GM23338 (cell line): ENCODE measurements around the gene SMYD3. TPM values are rescaled to one million over a fixed set of nuclear protein-coding genes. Genes with fewer than 3 reads are reported as not detected.

Experiments
- ATAC-seq: fragments of 200-7000 bp; cut with Tn5 transposase; 3 replicates; pipeline ENCODE4 v1.9.1; 2020
- DNase-seq: peaks from one replicate; pipeline ENCODE4 v3.0.0-alpha.2; 2015; ENCODE audit warnings: low spot score
- H2AFZ ChIP-seq: fragments of 200-600 bp; sonication (generic); 2 replicates; pipeline ENCODE4 v1.8.0; 2016; ENCODE audit warnings: antibody characterized with exemption, mild to moderate bottlenecking, moderate library complexity
- H3F3A ChIP-seq: fragments of 200-600 bp; sonication (generic); replicated peaks from 2 replicates; pipeline ENCODE4 v1.8.0; 2017; ENCODE audit warnings: antibody characterized with exemption, mixed run types, low read depth
- H3K27ac ChIP-seq: fragments of 200-600 bp; sonication (generic); 2 replicates; pipeline ENCODE4 v1.6.1; 2016; ENCODE audit warnings: low read depth
- H3K27me3 ChIP-seq: fragments of 200-600 bp; sonication (generic); 2 replicates; pipeline ENCODE4 v1.8.0; 2016; ENCODE audit warnings: mild to moderate bottlenecking, mixed run types, moderate library complexity; ENCODE audit not compliant: insufficient read depth
- H3K36me3 ChIP-seq: fragments of 200-600 bp; sonication (generic); 2 replicates; pipeline ENCODE4 v1.8.0; 2016; ENCODE audit warnings: mild to moderate bottlenecking; ENCODE audit not compliant: insufficient read depth
- H3K4me1 ChIP-seq: fragments of 200-600 bp; sonication (generic); 2 replicates; pipeline ENCODE4 v1.8.0; 2016; ENCODE audit warnings: mild to moderate bottlenecking, moderate library complexity; ENCODE audit not compliant: insufficient read depth
- H3K4me2 ChIP-seq: fragments of 200-600 bp; sonication (generic); 2 replicates; pipeline ENCODE4 v1.7.1; 2017; ENCODE audit warnings: mixed run types
- H3K4me3 ChIP-seq: fragments of 200-600 bp; sonication (generic); 2 replicates; pipeline ENCODE4 v1.6.1; 2016; ENCODE audit warnings: mixed run types
- H3K79me2 ChIP-seq: fragments of 200-600 bp; sonication (generic); replicated peaks from 2 replicates; pipeline ENCODE4 v1.8.0; 2017; ENCODE audit warnings: mild to moderate bottlenecking; ENCODE audit not compliant: insufficient read depth
- H3K9me2 ChIP-seq: fragments of 200-600 bp; sonication (generic); 2 replicates; pipeline ENCODE4 v1.8.0; 2017; ENCODE audit not compliant: insufficient read depth
- H4K20me1 ChIP-seq: fragments of 200-600 bp; sonication (generic); replicated peaks from 2 replicates; pipeline ENCODE4 v1.8.0; 2017; ENCODE audit warnings: mild to moderate bottlenecking; ENCODE audit not compliant: insufficient read depth
- H3K27ac Mint-ChIP-seq: 2 replicates; pipeline ENCODE4 v1.8.0; 2020; ENCODE audit warnings: inconsistent platforms, mild to moderate bottlenecking, moderate library complexity, mixed read lengths
- H3K27me3 Mint-ChIP-seq: 3 replicates; pipeline ENCODE4 v1.8.0; 2022; ENCODE audit warnings: low read depth, mild to moderate bottlenecking, moderate library complexity, mixed read lengths, inconsistent platforms; ENCODE audit not compliant: insufficient read depth, poor library complexity
- H3K36me3 Mint-ChIP-seq: 3 replicates; pipeline ENCODE4 v1.8.0; 2021; ENCODE audit warnings: low read depth, mild to moderate bottlenecking, inconsistent platforms, moderate library complexity, mixed read lengths
- H3K4me1 Mint-ChIP-seq: 3 replicates; pipeline ENCODE4 v1.8.0; 2020; ENCODE audit warnings: mild to moderate bottlenecking, inconsistent platforms, mixed read lengths
- H3K4me3 Mint-ChIP-seq: 3 replicates; pipeline ENCODE4 v1.8.0; 2021; ENCODE audit warnings: moderate library complexity, mild to moderate bottlenecking, inconsistent platforms, mixed read lengths
- H3K9me3 Mint-ChIP-seq: 3 replicates; pipeline ENCODE4 v1.8.0; 2020; ENCODE audit warnings: moderate library complexity, mild to moderate bottlenecking, inconsistent platforms, mixed read lengths
- CREB1 ChIP-seq: fragments of 250-450 bp; sonication (Bioruptor Pico); IDR thresholded peaks from 2 replicates; pipeline ENCODE4 v1.5.0; 2020; ENCODE audit warnings: low read depth, mild to moderate bottlenecking, moderate library complexity
- EZH2 ChIP-seq: fragments of 200-600 bp; sonication (generic); IDR thresholded peaks from one replicate; pipeline ENCODE4 v1.8.0; 2017; ENCODE audit warnings: antibody characterized with exemption, mild to moderate bottlenecking, low read depth; ENCODE audit not compliant: unreplicated experiment
- EZH2phosphoT487 ChIP-seq: fragments of 200-600 bp; sonication (generic); IDR thresholded peaks from one replicate; pipeline ENCODE4 v1.8.1; 2018; ENCODE audit warnings: antibody characterized with exemption; ENCODE audit not compliant: unreplicated experiment
- JUNB ChIP-seq: IDR thresholded peaks from one replicate; pipeline ENCODE4 v1.6.1; 2016; ENCODE audit warnings: antibody characterized with exemption; ENCODE audit not compliant: unreplicated experiment
- NANOG ChIP-seq: IDR thresholded peaks from 2 replicates; pipeline ENCODE4 v1.6.1; 2016; ENCODE audit warnings: antibody characterized with exemption, borderline replicate concordance
- POLR2AphosphoS5 ChIP-seq: IDR thresholded peaks from 2 replicates; pipeline ENCODE4 v1.6.1; 2016; ENCODE audit warnings: antibody characterized with exemption, low read depth
- STAT1 ChIP-seq: IDR thresholded peaks from one replicate; pipeline ENCODE4 v1.6.1; 2016; ENCODE audit warnings: antibody characterized with exemption; ENCODE audit not compliant: unreplicated experiment
- ZNF114 ChIP-seq: fragments of 250-450 bp; sonication (Bioruptor Pico); IDR thresholded peaks from 2 replicates; pipeline ENCODE4 v1.5.0; 2020; ENCODE audit warnings: mild to moderate bottlenecking, moderate library complexity
- ZNF331 ChIP-seq: fragments of 250-450 bp; sonication (Bioruptor Pico); IDR thresholded peaks from 2 replicates; pipeline ENCODE4 v1.5.0; 2020; ENCODE audit warnings: low read depth, mild to moderate bottlenecking, moderate library complexity
- polyA plus RNA-seq: library from polyadenylated mRNA; unstranded; fragments of >200 nt; fragmentation: Nextera tagmentation; extraction: Ambion mirVana; gene quantifications from 2 replicates; pipeline ENCODE4 v1.2.1, GENCODE V29; 2016
- total RNA-seq: library from RNA; depleted of rRNA; stranded (reverse); fragments of >200 nt; shearing (Covaris generic); gene quantifications from 2 replicates; pipeline ENCODE4 v1.2.3, GENCODE V29; 2014
- TF ChIP-seq, protein P1 (sequence below), 2 experiments: fragments of 200-600 bp in 1 of 2; sonication (generic) in 1 of 2; conservative IDR thresholded peaks; 2 replicates each; pipeline versions ENCODE4 v1.5.1 to v1.6.1; 2016 to 2017; ENCODE audit warnings: antibody characterized with exemption in 2 of 2, low read depth in 2 of 2, mild to moderate bottlenecking in 2 of 2, moderate library complexity in 1 of 2
- TF ChIP-seq, protein P2 (sequence below): IDR thresholded peaks from 2 replicates; pipeline ENCODE4 v1.6.1; 2016; ENCODE audit warnings: antibody characterized with exemption
- TF ChIP-seq, protein P3 (sequence below): IDR thresholded peaks from one replicate; pipeline ENCODE4 v1.6.1; 2018; ENCODE audit warnings: antibody characterized with exemption; ENCODE audit not compliant: unreplicated experiment
- TF ChIP-seq, protein P4 (sequence below): fragments of 250-450 bp; sonication (Bioruptor Pico); IDR thresholded peaks from 2 replicates; pipeline ENCODE4 v1.5.0; 2020; ENCODE audit warnings: mild to moderate bottlenecking, moderate library complexity

The SMYD3 gene
- total and polyA plus RNA-seq, 2 experiments from 2014 or later = 31.8 to 34.4 TPM

DNA sequence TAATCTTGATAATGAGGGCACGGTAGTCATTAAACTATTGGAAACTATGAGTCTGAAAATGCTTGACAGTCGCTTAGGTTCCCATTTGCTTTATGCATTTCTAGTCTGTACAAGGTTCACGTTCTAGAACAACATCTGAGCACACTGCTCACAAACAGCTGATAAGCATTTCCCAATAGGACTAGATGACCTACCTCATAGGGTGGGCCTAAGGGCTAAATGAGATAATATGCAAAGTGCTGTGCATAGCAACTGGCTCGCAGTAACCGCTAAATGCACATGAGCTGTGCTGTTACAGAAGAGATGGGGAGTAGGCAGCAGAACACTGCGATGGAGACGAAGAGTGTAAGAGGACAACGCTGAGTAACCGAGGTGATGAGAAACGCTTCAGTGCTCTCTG is 628.0 kb downstream of the SMYD3 start:
- Histone ChIP-seq H3K4me3 (no peak overlapping the region), H3K4me1 (no peaks in the 10 kb centered on the region), H3K4me2 (no peak overlapping the region), H4K20me1 (no peaks in the 10 kb centered on the region), H3K9me2 (no peaks in the 10 kb centered on the region; the same call in 1 of the 2 replicates), H3K27me3 (no peaks in the 10 kb centered on the region), H3K36me3 (0 out of 2 replicates have a peak, but pooled peaks cover 1% of the 10 kb centered on the region), H3K27ac (no peak overlapping the region), H3K79me2 (no peaks in the 10 kb centered on the region), H3F3A (no peaks in the 10 kb centered on the region), H2AFZ (no peak overlapping the region)
- Mint-ChIP-seq H3K9me3 (no peaks in the 10 kb centered on the region; the same call in 2 of the 3 replicates), H3K4me3 (no peak overlapping the region), H3K27ac (no peak overlapping the region), H3K27me3 (no peaks in the 10 kb centered on the region), H3K36me3 (0 out of 3 replicates have a peak, but pooled peaks cover 1% of the 10 kb centered on the region), H3K4me1 (no peaks in the 10 kb centered on the region)
- TF ChIP-seq EZH2phosphoT487 (no peak), ZNF331 (CRISPR knock-in tag) (no peak), NANOG (no peak), JUNB (no peak), ZNF114 (CRISPR knock-in tag) (no peak), STAT1 (no peak), POLR2AphosphoS5 (no peak), CREB1 (CRISPR knock-in tag) (no peak), EZH2 (no peak)
- TF ChIP-seq, protein P1, sequence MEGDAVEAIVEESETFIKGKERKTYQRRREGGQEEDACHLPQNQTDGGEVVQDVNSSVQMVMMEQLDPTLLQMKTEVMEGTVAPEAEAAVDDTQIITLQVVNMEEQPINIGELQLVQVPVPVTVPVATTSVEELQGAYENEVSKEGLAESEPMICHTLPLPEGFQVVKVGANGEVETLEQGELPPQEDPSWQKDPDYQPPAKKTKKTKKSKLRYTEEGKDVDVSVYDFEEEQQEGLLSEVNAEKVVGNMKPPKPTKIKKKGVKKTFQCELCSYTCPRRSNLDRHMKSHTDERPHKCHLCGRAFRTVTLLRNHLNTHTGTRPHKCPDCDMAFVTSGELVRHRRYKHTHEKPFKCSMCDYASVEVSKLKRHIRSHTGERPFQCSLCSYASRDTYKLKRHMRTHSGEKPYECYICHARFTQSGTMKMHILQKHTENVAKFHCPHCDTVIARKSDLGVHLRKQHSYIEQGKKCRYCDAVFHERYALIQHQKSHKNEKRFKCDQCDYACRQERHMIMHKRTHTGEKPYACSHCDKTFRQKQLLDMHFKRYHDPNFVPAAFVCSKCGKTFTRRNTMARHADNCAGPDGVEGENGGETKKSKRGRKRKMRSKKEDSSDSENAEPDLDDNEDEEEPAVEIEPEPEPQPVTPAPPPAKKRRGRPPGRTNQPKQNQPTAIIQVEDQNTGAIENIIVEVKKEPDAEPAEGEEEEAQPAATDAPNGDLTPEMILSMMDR (conservative IDR thresholded peaks at IDR 0.05; ENCODE audit: low read depth in 2 of 2) = no peak
- TF ChIP-seq, protein P2, sequence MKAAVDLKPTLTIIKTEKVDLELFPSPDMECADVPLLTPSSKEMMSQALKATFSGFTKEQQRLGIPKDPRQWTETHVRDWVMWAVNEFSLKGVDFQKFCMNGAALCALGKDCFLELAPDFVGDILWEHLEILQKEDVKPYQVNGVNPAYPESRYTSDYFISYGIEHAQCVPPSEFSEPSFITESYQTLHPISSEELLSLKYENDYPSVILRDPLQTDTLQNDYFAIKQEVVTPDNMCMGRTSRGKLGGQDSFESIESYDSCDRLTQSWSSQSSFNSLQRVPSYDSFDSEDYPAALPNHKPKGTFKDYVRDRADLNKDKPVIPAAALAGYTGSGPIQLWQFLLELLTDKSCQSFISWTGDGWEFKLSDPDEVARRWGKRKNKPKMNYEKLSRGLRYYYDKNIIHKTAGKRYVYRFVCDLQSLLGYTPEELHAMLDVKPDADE = no peak
- TF ChIP-seq, protein P3, sequence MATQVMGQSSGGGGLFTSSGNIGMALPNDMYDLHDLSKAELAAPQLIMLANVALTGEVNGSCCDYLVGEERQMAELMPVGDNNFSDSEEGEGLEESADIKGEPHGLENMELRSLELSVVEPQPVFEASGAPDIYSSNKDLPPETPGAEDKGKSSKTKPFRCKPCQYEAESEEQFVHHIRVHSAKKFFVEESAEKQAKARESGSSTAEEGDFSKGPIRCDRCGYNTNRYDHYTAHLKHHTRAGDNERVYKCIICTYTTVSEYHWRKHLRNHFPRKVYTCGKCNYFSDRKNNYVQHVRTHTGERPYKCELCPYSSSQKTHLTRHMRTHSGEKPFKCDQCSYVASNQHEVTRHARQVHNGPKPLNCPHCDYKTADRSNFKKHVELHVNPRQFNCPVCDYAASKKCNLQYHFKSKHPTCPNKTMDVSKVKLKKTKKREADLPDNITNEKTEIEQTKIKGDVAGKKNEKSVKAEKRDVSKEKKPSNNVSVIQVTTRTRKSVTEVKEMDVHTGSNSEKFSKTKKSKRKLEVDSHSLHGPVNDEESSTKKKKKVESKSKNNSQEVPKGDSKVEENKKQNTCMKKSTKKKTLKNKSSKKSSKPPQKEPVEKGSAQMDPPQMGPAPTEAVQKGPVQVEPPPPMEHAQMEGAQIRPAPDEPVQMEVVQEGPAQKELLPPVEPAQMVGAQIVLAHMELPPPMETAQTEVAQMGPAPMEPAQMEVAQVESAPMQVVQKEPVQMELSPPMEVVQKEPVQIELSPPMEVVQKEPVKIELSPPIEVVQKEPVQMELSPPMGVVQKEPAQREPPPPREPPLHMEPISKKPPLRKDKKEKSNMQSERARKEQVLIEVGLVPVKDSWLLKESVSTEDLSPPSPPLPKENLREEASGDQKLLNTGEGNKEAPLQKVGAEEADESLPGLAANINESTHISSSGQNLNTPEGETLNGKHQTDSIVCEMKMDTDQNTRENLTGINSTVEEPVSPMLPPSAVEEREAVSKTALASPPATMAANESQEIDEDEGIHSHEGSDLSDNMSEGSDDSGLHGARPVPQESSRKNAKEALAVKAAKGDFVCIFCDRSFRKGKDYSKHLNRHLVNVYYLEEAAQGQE = no peak
- TF ChIP-seq, protein P4, sequence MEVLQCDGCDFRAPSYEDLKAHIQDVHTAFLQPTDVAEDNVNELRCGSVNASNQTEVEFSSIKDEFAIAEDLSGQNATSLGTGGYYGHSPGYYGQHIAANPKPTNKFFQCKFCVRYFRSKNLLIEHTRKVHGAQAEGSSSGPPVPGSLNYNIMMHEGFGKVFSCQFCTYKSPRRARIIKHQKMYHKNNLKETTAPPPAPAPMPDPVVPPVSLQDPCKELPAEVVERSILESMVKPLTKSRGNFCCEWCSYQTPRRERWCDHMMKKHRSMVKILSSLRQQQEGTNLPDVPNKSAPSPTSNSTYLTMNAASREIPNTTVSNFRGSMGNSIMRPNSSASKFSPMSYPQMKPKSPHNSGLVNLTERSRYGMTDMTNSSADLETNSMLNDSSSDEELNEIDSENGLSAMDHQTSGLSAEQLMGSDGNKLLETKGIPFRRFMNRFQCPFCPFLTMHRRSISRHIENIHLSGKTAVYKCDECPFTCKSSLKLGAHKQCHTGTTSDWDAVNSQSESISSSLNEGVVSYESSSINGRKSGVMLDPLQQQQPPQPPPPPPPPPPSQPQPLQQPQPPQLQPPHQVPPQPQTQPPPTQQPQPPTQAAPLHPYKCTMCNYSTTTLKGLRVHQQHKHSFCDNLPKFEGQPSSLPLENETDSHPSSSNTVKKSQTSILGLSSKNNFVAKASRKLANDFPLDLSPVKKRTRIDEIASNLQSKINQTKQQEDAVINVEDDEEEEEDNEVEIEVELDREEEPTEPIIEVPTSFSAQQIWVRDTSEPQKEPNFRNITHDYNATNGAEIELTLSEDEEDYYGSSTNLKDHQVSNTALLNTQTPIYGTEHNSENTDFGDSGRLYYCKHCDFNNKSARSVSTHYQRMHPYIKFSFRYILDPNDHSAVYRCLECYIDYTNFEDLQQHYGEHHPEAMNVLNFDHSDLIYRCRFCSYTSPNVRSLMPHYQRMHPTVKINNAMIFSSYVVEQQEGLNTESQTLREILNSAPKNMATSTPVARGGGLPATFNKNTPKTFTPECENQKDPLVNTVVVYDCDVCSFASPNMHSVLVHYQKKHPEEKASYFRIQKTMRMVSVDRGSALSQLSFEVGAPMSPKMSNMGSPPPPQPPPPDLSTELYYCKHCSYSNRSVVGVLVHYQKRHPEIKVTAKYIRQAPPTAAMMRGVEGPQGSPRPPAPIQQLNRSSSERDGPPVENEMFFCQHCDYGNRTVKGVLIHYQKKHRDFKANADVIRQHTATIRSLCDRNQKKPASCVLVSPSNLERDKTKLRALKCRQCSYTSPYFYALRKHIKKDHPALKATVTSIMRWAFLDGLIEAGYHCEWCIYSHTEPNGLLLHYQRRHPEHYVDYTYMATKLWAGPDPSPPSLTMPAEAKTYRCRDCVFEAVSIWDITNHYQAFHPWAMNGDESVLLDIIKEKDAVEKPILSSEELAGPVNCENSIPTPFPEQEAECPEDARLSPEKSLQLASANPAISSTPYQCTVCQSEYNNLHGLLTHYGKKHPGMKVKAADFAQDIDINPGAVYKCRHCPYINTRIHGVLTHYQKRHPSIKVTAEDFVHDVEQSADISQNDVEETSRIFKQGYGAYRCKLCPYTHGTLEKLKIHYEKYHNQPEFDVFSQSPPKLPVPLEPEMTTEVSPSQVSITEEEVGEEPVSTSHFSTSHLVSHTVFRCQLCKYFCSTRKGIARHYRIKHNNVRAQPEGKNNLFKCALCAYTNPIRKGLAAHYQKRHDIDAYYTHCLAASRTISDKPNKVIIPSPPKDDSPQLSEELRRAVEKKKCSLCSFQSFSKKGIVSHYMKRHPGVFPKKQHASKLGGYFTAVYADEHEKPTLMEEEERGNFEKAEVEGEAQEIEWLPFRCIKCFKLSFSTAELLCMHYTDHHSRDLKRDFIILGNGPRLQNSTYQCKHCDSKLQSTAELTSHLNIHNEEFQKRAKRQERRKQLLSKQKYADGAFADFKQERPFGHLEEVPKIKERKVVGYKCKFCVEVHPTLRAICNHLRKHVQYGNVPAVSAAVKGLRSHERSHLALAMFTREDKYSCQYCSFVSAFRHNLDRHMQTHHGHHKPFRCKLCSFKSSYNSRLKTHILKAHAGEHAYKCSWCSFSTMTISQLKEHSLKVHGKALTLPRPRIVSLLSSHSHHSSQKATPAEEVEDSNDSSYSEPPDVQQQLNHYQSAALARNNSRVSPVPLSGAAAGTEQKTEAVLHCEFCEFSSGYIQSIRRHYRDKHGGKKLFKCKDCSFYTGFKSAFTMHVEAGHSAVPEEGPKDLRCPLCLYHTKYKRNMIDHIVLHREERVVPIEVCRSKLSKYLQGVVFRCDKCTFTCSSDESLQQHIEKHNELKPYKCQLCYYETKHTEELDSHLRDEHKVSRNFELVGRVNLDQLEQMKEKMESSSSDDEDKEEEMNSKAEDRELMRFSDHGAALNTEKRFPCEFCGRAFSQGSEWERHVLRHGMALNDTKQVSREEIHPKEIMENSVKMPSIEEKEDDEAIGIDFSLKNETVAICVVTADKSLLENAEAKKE = no peak
- ATAC-seq = no peak
- DNase-seq = no peak
